Measurements from ENCODE around the gene KAT6B. TPM values are rescaled to one million over a fixed set of nuclear protein-coding genes. Genes with fewer than 3 reads are reported as not detected.

Gene KAT6B
- total and polyA plus RNA-seq, 4 donors: 5.0 to 161 (median 21.0) TPM

GRCh38 chr10:74976565-74976964, 150.2 kb downstream of the KAT6B start:
- Histone ChIP-seq H3K27ac (ENCODE audit: low read depth in 1 of 2, low read length in 1 of 2) (no peak overlapping the region), H3K9me3 (ENCODE audit: control insufficient read depth in 4 of 4, insufficient read depth in 3 of 4, low read length in 3 of 4) (peaks cover 0 to 2% (median 0%) of the 10 kb centered on the region in 4 donors), H3K27me3 (ENCODE audit: control insufficient read depth in 3 of 3, insufficient read depth in 3 of 3, low read length in 2 of 3) (no peaks in the 10 kb centered on the region), H3K4me1 (ENCODE audit: control insufficient read depth in 5 of 5, insufficient read depth in 5 of 5, low read length in 5 of 5) (peaks cover 1 to 8% (median 5%) of the 10 kb centered on the region in 5 donors), H3K36me3 (ENCODE audit: control insufficient read depth in 4 of 4, insufficient read depth in 4 of 4, low read length in 4 of 4) (peaks cover 5 to 32% (median 18%) of the 10 kb centered on the region in 4 donors), H3K4me3 (no peak overlapping the region), H3K9ac (ENCODE audit: insufficient read depth in 1 of 2, low read length in 2 of 2) (no peak overlapping the region)
- DNase-seq (no peak), ATAC-seq (ENCODE audit: insufficient read depth, low FRiP score) (no peak)
- 95 to 96% methylated on average over 6 of the region's 6 CpGs for WGBS, 2 donors
- TF ChIP-seq CTCF (IDR thresholded peaks at IDR 0.05; ENCODE audit: control extremely low read depth, extremely low read depth): no peak

GRCh38 chr10:74977072-74977471, 150.7 kb downstream of the KAT6B start:
- Histone ChIP-seq H3K9ac (ENCODE audit: insufficient read depth in 1 of 2, low read length in 2 of 2) (no peak overlapping the region), H3K4me1 (ENCODE audit: control insufficient read depth in 5 of 5, insufficient read depth in 5 of 5, low read length in 5 of 5) (peaks cover 1 to 8% (median 5%) of the 10 kb centered on the region in 5 donors), H3K27ac (ENCODE audit: low read depth in 1 of 2, low read length in 1 of 2) (no peak overlapping the region), H3K36me3 (ENCODE audit: control insufficient read depth in 4 of 4, insufficient read depth in 4 of 4, low read length in 4 of 4) (peaks cover 5 to 37% (median 19%) of the 10 kb centered on the region in 4 donors), H3K4me3 (no peak overlapping the region), H3K9me3 (ENCODE audit: control insufficient read depth in 4 of 4, insufficient read depth in 3 of 4, low read length in 3 of 4) (peaks cover 0 to 2% (median 0%) of the 10 kb centered on the region in 4 donors), H3K27me3 (ENCODE audit: control insufficient read depth in 3 of 3, insufficient read depth in 3 of 3, low read length in 2 of 3) (no peaks in the 10 kb centered on the region)
- WGBS, 2 donors: 95 to 96% methylated on average over 2 of the region's 2 CpGs
- DNase-seq (no peak), ATAC-seq (ENCODE audit: insufficient read depth, low FRiP score) (no peak)
- TF ChIP-seq CTCF (IDR thresholded peaks at IDR 0.05; ENCODE audit: control extremely low read depth, extremely low read depth): no peak

- DNase-seq: no peak
- Histone ChIP-seq H3K27ac (ENCODE audit: low read depth in 1 of 2, low read length in 1 of 2) (no peak overlapping the region), H3K4me1 (ENCODE audit: control insufficient read depth in 5 of 5, insufficient read depth in 5 of 5, low read length in 5 of 5) (peaks cover 1 to 7% (median 5%) of the 10 kb centered on the region in 5 donors), H3K4me3 (no peak overlapping the region), H3K36me3 (ENCODE audit: control insufficient read depth in 4 of 4, insufficient read depth in 4 of 4, low read length in 4 of 4) (peaks cover 4 to 41% (median 23%) of the 10 kb centered on the region in 4 donors), H3K9ac (ENCODE audit: insufficient read depth in 1 of 2, low read length in 2 of 2) (no peak overlapping the region), H3K27me3 (ENCODE audit: control insufficient read depth in 3 of 3, insufficient read depth in 3 of 3, low read length in 2 of 3) (no peaks in the 10 kb centered on the region), H3K9me3 (ENCODE audit: control insufficient read depth in 4 of 4, insufficient read depth in 3 of 4, low read length in 3 of 4) (peaks cover 0 to 2% (median 0%) of the 10 kb centered on the region in 4 donors)
- no peak for ATAC-seq (ENCODE audit: insufficient read depth, low FRiP score)
- no peak for TF ChIP-seq CTCF (IDR thresholded peaks at IDR 0.05; ENCODE audit: control extremely low read depth, extremely low read depth)
- 60 to 77% methylated on average over 8 of the region's 8 CpGs for WGBS, 2 donors
Measured at GRCh38 chr10:74977913-74978847, 151.8 kb downstream of the KAT6B start.

Measured in lung (tissue), 12 donors.